ENCODE data around the gene DNAH2. TPM values are rescaled to one million over a fixed set of nuclear protein-coding genes. Genes with fewer than 3 reads are reported as not detected.

The DNAH2 gene
- total and polyA plus RNA-seq, 2 of the 13 experiments (the other 11 are each of a cell fraction or from before 2014, with no cell fraction given) = not detected

- TF ChIP-seq ZNF704 (CRISPR knock-in tag; IDR thresholded peaks at IDR 0.05; ENCODE audit: borderline replicate concordance) (no peak; the same call in 1 of the 2 replicates), DR1 (CRISPR knock-in tag; IDR thresholded peaks at IDR 0.05) (no peak), XRCC5 (optimal IDR thresholded peaks at IDR 0.05; ENCODE audit: low read length) (peak; percentile 77), AGO1 (IDR thresholded peaks at IDR 0.05; ENCODE audit: low read depth, low read length, poor library complexity, severe bottlenecking) (no peak), ZNF430 (CRISPR knock-in tag; IDR thresholded peaks at IDR 0.05) (no peak), SOX6 (IDR thresholded peaks at IDR 0.05) (no peak), SOX6 (CRISPR knock-in tag; IDR thresholded peaks at IDR 0.05) (peak; percentile 60; the same call in 1 of the 2 replicates), KMT2A (CRISPR knock-in tag; IDR thresholded peaks at IDR 0.05) (peak; percentile 59; the same call in 1 of the 2 replicates), RFX5 (IDR thresholded peaks at IDR 0.05; ENCODE audit: low read depth, low read length) (no peak), HES4 (CRISPR knock-in tag; IDR thresholded peaks at IDR 0.05; ENCODE audit: borderline replicate concordance) (no peak), MAZ (IDR thresholded peaks at IDR 0.05; ENCODE audit: borderline replicate concordance, low read depth, low read length) (peak; percentile 34; the same call in 1 of the 2 replicates), MAZ (CRISPR knock-in tag; IDR thresholded peaks at IDR 0.05; ENCODE audit: low read depth) (no peak), ZNF343 (CRISPR knock-in tag; IDR thresholded peaks at IDR 0.05) (no peak), ZNF614 (CRISPR knock-in tag; IDR thresholded peaks at IDR 0.05; ENCODE audit: borderline replicate concordance) (peak; percentile 68; the same call in 1 of the 2 replicates), FOSL1 (CRISPR knock-in tag; IDR thresholded peaks at IDR 0.05; ENCODE audit: borderline replicate concordance) (no peak), BATF2 (CRISPR knock-in tag; IDR thresholded peaks at IDR 0.05) (no peak), KIAA2018 (CRISPR knock-in tag; IDR thresholded peaks at IDR 0.05; ENCODE audit: borderline replicate concordance) (no peak), GABPA (IDR thresholded peaks at IDR 0.05; ENCODE audit: low read depth, low read length) (peak; percentile 36; the same call in 1 of the 2 replicates), GABPA (CRISPR knock-in tag; IDR thresholded peaks at IDR 0.05; ENCODE audit: low read depth) (peak; percentile 84)
Measured at GRCh38 chr17:7687908-7688807, 29.4 kb upstream of the DNAH2 start, which contains the start of gene WRAP53 (continued).
